Natural killer cell (primary cell): Measurements from ENCODE around the gene TENM3. TPM values are rescaled to one million over a fixed set of nuclear protein-coding genes. Genes with fewer than 3 reads are reported as not detected.

Source experiments
- ATAC-seq, 3 donors: fragments of 150-1000 bp in 2 of 3; fragments of 200-7000 bp in 1 of 3; cut with Tn5 transposase; 1 replicate in 1 of 3; 2 replicates in 2 of 3; pipeline ENCODE4 v1.10.0; 2021; ENCODE audit warnings: mild to moderate bottlenecking in 2 of 3, moderate library complexity in 2 of 3
- DNase-seq, 2 donors: peaks; one replicate each; pipeline versions ENCODE4 v3.0.0 to v3.0.0-alpha.2; 2013 to 2021; ENCODE audit warnings: mixed read lengths in 1 of 2
- H3K27ac ChIP-seq: one replicate; pipeline ENCODE4 v1.5.1; 2013; ENCODE audit warnings: mild to moderate bottlenecking, low read length
- H3K27me3 ChIP-seq: one replicate; pipeline ENCODE4 v1.6.1; 2013; ENCODE audit warnings: low read length; ENCODE audit not compliant: control insufficient read depth, insufficient read depth
- H3K36me3 ChIP-seq: one replicate; pipeline ENCODE4 v1.6.1; 2013; ENCODE audit warnings: low read length; ENCODE audit not compliant: control insufficient read depth, insufficient read depth
- H3K4me1 ChIP-seq: one replicate; pipeline ENCODE4 v1.6.1; 2013; ENCODE audit warnings: low read length; ENCODE audit not compliant: control insufficient read depth, insufficient read depth
- H3K4me3 ChIP-seq: one replicate; pipeline ENCODE4 v1.5.1; 2013; ENCODE audit warnings: low read length
- H3K9me3 ChIP-seq: one replicate; pipeline ENCODE4 v1.6.1; 2013; ENCODE audit warnings: low read length; ENCODE audit not compliant: control insufficient read depth, insufficient read depth
- H3K27ac Mint-ChIP-seq, 2 donors: one replicate each; pipeline ENCODE4 v1.8.0; 2022; ENCODE audit warnings: mild to moderate bottlenecking in 2 of 2, mixed read lengths in 2 of 2, moderate library complexity in 1 of 2
- H3K27me3 Mint-ChIP-seq, 2 donors: one replicate each; pipeline ENCODE4 v1.8.0; 2022; ENCODE audit warnings: low read depth in 2 of 2, mixed read lengths in 2 of 2
- H3K36me3 Mint-ChIP-seq: one replicate; pipeline ENCODE4 v1.8.0; 2022; ENCODE audit warnings: mixed read lengths
- H3K4me1 Mint-ChIP-seq, 2 donors: one replicate each; pipeline ENCODE4 v1.8.0; 2022; ENCODE audit warnings: mixed read lengths in 2 of 2
- H3K4me3 Mint-ChIP-seq: one replicate; pipeline ENCODE4 v1.8.0; 2022; ENCODE audit warnings: mild to moderate bottlenecking, moderate library complexity, mixed read lengths
- H3K9me3 Mint-ChIP-seq, 2 donors: one replicate each; pipeline ENCODE4 v1.8.0; 2022; ENCODE audit warnings: mixed read lengths in 2 of 2
- CTCF ChIP-seq: fragments of 200-600 bp; IDR thresholded peaks from one replicate; pipeline ENCODE4 v1.8.0; 2022; ENCODE audit warnings: antibody characterized with exemption
- WGBS: methylation state at CpG from one replicate; pipeline ENCODE4 v1.1.7; 2013; ENCODE audit warnings: missing lambda C conversion rate; ENCODE audit not compliant: insufficient coverage; 5-methylcytosine and 5-hydroxymethylcytosine counted together
- intact Hi-C: fragments of 100-400 bp; cut with micrococcal nuclease; formaldehyde crosslinking; loops from one replicate; pipeline ENCODE4 v1.14.2; 2022
- total RNA-seq, 4 donors: library from RNA; stranded (reverse); fragments of 120-200 nt in 1 of 4; gene quantifications; one replicate each; pipeline versions ENCODE4 v1.2.3 to v1.2.4, GENCODE V29; 2013 to 2022

Gene TENM3
- total RNA-seq, 3 donors from 2014 or later (not counting 1 experiment from before 2014, with no cell fraction given): not detected

GRCh38 chr4:182435401-182435800 lies 192.2 kb downstream of the TENM3 start:
- intact Hi-C loops: no loop called here
- WGBS: 71% methylated on average over 4 of the region's 4 CpGs
- Mint-ChIP-seq H3K4me1 (no peaks in the 10 kb centered on the region), H3K9me3 (peaks cover 0 to 6% of the 10 kb centered on the region in 2 donors), H3K27me3 (peaks cover 0 to 6% of the 10 kb centered on the region in 2 donors), H3K27ac (no peak overlapping the region), H3K36me3 (no peaks in the 10 kb centered on the region), H3K4me3 (no peak overlapping the region)
- H3K4me1 ChIP-seq: no peaks in the 10 kb centered on the region
- DNase-seq (no peak), ATAC-seq (no peak)
- no peak overlapping the region for H3K4me3 ChIP-seq
- no peaks in the 10 kb centered on the region for H3K9me3 ChIP-seq
- H3K36me3 ChIP-seq: no peaks in the 10 kb centered on the region
- no peak overlapping the region for H3K27ac ChIP-seq
- no peak for TF ChIP-seq CTCF
- H3K27me3 ChIP-seq: no peaks in the 10 kb centered on the region

DNA sequence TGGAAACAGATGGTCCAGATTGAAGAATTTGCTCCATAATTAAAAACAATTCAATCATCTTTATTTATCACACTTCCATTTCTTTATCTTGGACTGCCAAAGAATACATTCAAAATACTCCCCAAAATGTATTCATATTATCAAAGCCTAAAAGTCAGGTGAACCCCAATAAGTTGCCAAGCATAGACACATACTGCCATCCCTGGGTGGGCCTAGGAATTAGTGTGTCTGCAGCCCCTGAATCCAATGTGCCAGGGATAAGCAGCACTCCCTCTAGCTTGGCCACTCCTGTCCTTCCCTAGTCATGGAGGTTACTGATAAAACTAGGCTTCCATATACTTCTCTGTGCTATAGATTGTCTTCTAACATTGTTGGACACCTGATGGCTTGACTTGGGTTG lies 199.9 kb downstream of the TENM3 start:
- Histone ChIP-seq H3K36me3 (no peaks in the 10 kb centered on the region), H3K4me3 (no peak overlapping the region), H3K4me1 (no peaks in the 10 kb centered on the region), H3K9me3 (no peaks in the 10 kb centered on the region), H3K27me3 (peaks cover 12% of the 10 kb centered on the region), H3K27ac (no peak overlapping the region)
- Mint-ChIP-seq H3K36me3 (peaks cover 12% of the 10 kb centered on the region), H3K4me3 (no peak overlapping the region), H3K9me3 (peaks cover 0 to 4% of the 10 kb centered on the region in 2 donors), H3K27ac (no peak overlapping the region), H3K4me1 (peaks cover 6 to 7% of the 10 kb centered on the region in 2 donors), H3K27me3 (peaks cover 30 to 39% of the 10 kb centered on the region in 2 donors)
- DNase-seq (no peak), ATAC-seq (no peak)
- intact Hi-C loops: no loop called here
- TF ChIP-seq CTCF: no peak

DNA sequence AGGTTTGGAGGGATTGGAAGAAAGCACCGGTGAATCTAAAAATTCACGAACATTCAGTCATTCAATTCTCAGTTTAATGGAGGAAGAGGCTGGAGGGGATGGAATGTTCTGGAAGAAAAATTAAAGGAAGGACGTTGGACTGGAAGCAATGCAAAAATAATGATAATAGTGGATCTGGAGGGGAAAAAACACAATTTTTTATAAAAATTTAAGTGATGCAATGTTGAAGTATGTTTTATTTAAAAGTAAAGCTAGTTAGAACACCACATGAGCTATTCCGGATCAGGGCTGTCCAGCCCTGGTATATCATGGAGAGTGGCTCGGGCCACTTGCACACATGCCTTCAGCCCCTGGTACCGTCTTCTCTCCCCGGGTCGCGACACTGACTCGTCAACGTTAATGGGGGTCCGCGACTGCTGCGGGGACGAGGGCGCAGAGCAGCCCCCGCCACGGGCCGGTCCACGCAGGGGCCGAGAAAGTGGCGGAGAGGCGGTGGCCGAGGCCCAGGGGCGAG lies 204.6 kb downstream of the TENM3 start:
- Histone ChIP-seq H3K27ac (no peak overlapping the region), H3K9me3 (no peaks in the 10 kb centered on the region), H3K4me1 (peaks cover 8% of the 10 kb centered on the region), H3K36me3 (no peaks in the 10 kb centered on the region), H3K27me3 (peaks cover 40% of the 10 kb centered on the region), H3K4me3 (no peak overlapping the region)
- Mint-ChIP-seq H3K4me1 (peaks cover 12 to 26% of the 10 kb centered on the region in 2 donors), H3K27ac (no peak overlapping the region), H3K9me3 (peaks cover 0 to 2% of the 10 kb centered on the region in 2 donors), H3K4me3 (peak overlapping the region; percentile 75), H3K27me3 (peaks cover 57 to 75% of the 10 kb centered on the region in 2 donors), H3K36me3 (peaks cover 12% of the 10 kb centered on the region)
- intact Hi-C loops: no loop called here
- WGBS: 11% methylated on average over 25 of the region's 25 CpGs
- DNase-seq (no peak), ATAC-seq (no peak)
- TF ChIP-seq CTCF: no peak
